Activated CD4-positive, alpha-beta T cell treated with anti-CD3 and anti-CD28 coated beads for 1 hour (primary cell): Measurements from ENCODE around the gene RABAC1.
"Not testable (repeated sequence)": the region's sequence is repeated elsewhere in the genome, so short reads cannot be mapped to it uniquely, and the experiment has no call there.

ENCODE experiments used
- DNase-seq: peaks from one replicate; pipeline ENCODE4 v3.0.0-alpha.2; 2020

RABAC1 gene

DNA sequence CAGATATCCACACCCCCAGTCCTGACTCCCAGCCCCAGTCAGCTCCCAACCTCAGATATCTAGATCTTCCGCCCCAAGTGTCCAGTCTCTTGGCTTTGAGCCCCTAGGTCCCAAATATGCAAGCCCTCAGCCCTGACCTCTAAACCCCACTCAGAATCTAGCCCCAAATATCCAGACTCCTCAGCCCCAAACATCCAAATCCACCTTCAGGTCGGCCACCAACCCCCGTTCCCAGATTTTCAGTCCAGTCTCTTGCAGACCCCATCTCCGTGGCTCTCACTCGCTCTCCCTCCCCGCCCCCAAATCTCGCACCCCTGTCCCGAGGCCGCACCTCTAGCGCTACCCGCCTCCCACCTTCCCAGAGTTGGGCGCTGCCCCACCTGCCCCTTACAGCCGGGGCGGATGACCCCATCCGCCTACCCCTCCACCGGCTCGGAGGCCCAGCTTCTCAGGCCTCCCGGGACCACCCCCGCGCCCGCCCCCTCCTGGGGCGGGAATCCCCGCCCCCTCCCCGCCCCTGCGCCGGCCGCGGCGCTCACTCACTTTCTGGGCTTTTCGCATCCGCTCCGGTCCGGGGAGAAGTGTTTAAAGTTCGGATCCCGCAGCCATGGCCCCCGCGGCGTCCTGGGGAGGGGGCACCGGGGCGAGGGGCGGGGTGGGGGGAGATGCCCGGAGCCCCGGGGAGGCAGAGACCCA lies 31.5 kb downstream of the RABAC1 start:
- no peak for DNase-seq

DNA sequence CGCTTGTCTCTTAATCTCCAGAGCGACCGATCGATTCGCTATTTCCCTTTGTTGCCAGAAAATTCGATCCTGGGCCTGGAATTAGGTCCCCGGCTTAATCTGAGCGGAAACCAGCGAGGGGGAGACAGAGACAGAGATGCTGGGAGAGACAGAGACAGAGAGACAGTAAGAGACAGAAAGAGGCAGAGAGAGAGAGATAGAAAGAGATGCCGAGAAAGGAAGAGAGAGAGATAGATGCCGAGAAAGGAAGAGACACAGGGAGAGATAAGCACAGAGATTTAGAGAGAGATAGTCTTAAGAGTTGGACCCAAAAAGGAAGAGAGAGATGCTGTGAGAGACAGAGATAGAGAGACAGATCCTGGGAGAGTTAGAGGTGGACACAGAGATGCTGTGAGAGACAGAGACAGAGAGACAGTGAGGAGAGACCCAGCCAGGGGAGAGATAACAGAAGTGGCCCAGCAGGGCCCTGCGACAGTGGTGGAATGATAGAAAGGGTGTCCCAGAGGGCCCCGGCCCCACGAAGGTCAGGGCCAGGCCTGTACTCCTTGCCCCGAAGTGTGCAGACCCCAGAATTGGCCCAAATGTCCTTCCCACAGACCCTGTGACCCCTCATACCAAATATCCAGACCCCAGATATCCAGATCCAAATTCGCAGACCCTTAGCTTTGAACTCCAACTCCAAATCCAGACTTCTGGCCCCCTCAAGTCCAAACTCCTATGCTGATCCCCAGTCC lies 32.2 kb downstream of the RABAC1 start:
- no peak for DNase-seq

DNA sequence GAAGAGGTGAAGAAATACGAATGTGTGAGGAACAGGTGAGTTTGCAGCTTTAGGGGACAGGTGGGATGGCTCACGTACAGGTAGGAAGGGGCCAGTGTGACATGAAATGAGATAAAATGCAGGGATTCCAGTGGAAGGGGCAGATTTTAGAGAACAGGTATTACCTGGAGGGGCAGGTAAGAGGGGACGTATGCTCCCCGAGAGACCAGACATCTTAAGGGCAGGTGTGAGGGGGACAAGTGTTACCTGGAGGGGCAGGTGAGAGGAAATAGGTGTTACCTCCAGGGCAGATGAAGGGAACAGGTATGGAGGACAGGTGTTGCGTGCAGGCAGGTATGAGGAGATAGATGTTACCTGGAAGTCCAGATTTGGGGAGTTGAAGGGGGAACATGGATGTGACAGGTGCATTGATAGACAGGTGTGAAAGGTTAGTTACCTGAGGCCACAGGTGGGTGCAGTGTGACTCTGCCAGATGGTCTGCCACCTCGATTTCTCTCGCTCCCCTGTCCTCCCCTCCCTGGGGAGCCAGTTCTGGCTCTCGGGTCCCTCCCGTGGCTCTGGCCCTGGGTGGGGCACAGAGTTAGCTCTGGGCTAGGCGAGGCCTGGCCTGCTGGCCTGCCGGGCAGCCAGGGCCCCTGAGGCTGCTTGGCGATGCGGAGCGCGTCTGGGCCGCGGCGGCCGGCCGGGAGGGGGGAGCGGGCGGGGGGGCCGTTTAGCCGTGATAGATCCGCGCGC lies 32.9 kb downstream of the RABAC1 start:
- DNase-seq: no peak

DNA sequence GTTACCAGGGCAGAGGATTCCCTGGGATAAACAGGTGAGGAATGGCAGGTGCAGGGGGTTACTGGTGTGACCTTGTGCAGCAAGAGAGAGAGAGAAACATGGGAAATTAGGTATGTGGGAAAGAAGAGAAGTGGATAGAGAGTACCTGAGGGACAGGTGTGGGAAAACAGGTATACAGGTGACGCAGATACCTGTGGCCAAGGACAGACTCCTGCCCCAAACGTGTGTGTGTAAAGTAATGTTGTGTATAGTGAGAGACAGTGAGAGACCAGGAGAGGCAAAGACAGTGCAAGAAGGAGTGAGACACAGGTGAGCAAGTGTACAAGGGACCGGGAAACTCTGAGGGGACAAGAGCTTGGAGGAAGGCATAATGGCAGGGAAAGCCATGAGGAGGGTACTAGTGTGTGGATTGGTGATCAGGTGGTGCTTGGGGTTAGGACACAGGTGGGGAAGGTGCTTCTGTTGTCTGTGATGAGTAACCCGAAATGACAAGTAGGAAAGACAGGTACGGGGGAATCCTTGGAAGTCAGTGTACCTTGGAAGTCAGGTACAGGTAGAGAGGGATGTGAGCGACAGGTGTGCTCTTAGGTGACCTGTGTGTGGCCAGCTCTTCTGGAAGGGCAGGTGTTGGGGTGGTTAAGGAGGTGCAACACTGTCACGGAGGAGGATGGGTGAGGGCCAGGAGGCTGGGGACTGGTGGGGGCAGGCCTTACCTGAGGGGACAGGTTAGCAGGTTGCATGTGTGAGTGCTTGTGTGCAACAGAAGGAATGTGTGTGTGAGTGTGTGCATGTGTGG lies 33.7 kb downstream of the RABAC1 start:
- no peak for DNase-seq

DNA sequence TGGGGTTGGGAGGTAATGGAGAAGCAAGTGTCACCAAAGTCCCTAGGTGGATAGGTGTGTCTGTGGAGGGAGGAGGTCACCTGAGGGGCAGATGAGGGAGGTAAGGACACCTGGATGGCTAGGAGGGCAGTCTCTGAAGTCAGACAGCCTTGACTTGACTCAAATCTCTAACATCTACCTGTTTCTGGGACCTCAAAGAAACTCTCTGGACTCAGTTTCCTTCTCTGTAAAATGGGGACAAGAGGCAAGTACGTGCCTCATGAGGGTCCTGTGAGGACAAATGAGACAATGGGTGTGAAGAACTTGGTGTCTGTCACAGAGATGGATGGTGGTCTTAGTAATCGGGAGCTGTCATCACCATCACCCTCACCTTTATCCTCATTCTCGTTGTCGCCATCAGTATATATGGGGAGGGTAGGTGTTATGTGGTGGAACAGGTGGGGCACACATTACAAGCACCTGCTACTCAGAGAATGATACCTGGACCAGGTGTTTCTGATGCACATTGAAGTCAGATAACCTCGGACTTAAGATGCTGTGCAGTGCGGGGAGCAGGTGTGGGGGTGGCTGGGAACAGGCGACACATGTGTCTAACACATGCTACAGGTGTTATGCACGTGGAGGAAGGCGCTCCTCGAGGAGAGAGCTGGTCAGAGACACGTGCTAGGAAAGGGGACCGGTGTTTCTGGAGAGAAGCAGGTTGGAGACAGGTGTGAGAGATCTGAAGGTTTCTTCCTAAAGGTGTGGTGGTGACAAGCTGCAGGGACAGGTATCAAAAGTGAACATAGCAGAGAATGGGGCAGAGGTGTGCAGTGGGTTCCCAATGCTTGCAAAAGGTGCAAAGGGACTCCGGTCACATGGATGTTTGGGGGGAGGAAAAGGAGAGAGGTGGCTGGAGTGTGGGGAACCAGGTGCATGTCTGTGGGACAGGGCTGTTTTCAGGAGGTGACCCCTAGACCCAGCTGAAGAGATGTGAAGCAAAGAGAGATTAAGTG lies 34.7 kb downstream of the RABAC1 start:
- no peak for DNase-seq

DNA sequence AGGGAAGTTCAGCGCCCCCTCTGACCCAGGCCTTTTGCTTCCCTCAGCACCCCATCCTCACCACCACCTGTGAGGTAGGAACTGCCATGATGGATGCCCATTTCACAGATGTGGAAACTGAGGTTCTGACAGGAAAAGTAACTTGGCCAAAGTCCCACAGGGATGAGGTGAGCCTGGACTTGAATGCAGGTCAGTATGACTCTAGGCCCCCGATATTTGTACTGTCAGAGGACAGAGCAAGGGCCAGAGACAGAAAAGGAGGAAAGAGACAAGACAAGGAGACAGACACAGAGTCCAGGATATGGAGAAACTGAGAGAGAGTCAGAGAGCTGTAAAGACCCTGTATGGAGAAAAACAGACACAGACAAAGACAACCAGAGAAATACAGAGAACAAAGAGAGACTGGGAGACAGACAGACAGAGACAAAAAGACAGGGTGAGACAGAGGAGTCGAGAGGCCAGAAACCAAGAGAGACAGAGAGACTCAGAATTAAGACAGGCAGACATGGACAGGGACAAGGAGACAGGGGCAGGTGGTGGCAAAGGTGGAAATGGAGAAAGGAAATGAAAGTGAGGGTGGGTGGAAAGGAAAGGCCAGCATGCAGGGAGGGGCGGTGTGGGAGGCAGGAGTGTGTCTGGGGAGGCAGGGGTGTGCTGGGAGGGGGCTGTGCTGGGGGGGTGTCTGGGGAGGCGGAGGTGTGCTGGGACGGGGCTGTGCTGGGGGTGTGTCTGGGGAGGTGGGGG lies 35.9 kb downstream of the RABAC1 start:
- DNase-seq: no peak

DNA sequence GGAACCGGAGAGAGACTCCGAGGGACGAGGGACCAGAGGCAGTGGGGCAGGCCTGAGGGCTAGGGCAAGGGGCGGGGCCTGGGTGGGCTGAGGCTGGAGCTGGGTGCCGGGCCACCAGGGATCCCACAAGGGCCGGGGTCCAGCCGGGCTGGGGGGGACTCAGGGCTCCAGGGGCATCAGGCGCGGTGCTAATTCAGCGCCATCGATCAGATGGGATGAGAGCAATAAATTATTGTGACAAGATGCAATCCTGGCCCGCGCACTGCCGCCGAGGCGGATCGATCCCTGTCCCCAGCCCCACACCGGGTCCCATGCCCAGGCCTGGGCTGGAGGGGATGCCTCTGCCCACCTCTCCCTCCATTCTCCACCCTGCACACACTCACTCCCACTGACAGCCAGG lies 36.5 kb downstream of the RABAC1 start:
- no peak for DNase-seq

DNA sequence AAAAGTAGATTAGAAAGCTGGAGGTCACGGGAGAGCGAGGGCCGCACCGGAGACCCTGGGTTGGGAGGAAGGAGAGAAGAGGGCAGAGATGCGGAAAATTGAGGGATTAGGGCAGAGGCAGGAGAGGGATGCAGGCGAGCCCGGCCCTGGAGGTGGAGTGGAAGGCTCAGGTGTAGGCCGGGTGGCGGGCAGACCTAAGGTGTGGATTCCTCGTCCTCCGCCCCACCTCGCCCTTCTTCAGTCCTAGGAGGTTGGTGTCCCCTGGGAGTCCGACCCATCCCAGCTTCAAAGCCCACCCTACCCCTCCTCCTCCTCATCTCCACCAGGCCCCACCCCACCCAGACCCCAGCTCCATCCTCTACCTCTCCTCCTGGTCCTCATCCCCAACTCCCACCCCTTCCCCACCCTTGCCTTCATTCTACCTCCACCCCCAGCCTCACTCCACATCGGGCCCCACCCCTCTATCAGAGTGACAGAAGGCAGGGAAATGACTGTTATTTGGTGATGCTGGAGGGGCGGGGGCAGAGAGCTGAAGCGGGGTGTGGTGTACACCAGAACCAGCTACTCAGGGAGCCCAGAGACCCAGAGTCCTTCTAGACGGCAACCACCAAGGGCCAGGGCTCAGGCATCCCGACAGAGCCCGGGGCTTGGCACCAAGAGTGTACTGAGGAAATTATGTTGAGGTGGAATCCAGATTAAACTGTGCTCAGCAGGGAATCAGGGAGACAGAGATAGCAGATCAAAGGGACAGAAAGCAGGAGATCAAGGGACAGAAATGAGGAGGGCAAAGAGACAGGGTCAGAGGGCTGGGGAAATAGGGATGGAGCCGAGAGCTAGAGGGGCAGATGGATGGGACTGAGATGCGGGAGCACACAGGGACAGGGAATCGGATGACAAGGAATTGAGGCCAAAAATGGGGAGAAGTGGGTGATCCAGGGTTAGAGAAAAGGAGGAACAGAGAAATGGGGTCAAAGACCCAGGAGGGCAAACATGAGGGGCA lies 37.2 kb downstream of the RABAC1 start:
- DNase-seq: no peak

DNA sequence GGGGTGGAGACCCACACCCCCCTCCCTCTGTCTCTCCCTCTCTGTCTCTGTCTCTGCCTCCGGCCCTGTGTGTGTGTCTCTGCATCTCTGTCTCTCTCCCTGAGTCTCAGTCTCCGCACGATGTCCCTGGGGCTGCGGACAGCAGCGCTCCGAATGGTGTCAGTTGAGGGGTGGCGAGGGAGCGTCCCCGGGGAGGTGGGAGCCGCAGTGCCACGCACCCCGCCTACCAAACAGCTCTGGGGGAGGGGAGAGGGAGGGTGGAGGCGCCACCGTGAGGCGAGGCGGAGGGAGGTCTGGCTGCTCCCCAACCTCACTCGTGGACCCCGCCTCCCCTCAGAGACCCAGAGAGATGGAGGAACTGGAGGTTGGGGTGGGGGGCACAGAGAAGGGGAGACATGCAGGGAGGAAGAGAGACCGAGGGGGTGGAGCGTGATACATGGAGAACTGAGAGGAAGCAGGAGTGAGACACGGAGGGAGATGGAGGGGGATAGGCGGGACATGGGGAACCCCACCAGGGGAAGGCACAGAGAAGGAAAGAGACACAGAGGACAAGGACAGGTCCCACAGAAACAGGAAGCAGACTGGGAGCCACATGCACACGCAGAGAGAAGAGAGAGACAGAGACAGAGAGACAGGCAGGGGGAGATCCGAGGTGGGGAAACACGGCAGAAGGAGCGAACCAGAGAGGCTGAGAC lies 38.1 kb downstream of the RABAC1 start:
- DNase-seq: no peak

DNA sequence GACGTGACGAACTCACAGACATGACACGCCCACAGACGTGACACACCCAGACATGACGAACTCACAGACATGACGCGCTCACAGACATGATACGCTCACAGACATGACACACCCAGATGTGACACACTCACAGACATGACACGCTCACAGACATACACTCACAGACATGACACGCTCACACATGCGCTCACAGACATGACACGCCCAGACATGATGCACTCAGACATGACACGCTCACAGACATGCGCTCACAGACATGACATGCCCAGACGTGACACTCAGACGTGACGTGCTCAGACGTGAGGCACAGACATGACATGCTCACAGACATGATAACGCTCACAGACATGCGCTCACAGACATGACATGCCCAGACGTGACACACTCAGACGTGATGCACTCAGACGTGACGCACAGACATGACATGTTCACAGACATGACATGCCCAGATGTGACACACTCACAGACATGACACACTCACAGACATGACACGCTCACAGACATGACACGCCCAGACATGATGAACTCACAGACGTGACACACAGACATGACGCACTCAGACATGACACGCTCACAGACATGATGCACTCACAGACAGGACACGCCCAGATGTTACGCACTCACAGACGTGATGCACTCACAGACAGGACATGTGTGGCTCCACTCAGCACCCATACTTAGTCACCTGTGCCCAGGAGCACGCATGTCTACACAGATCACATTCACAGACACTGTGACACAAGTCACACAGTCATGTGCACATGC lies 39.0 kb downstream of the RABAC1 start:
- no peak for DNase-seq

DNA sequence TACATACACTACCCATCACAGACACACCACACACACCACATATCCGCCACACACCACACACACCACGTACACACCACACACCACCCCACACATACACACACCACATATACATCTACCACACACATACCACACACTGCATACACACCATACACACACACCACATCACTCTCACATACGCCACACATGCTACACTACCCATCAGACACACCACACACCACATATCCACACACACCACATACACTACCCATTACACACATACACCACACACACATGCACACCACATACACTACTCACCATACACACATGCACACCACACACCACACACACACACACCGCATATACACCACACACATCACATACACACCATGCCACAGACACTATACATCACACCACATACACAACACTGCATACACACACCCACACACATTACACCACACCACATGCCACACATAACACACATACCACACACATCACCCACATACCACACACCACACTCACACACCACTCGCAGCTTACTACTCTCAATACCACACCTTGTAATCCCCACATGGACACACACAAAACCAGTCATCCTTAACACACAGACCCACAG lies 40.4 kb downstream of the RABAC1 start:
- DNase-seq: no peak

DNA sequence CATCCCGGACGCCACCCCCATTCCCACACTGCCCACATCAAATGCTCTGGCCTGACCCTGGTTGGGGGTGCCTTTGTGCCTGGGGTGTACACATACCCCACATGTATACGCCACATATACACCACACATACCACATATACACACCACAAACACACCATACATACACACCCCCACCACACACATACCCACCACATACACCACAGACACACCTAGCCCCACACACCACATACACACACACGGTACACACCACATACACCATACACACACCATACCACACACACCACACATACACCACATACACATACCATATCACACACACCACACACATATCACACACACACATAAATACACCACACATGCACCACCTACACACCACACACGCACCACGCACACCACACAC lies 41.0 kb downstream of the RABAC1 start:
- DNase-seq: no peak

DNA sequence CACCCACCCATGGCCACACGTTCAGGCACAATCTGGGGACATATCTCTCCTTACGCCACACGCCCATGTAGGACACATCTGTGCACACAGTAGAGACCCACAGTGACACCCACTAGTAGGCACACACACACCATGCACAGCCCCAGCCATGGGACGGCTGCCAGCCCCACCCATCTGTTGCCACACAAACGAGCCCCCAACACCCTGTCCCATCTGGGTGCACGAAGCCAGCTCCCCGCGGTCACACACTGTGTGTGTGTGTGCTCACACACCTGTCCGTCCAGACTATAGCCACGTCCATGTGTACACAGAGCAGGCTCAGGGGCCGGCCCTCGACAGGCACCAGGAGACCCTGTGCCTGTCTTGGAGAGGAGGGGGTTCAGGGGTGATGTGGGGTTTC lies 41.4 kb downstream of the RABAC1 start:
- no peak for DNase-seq

DNA sequence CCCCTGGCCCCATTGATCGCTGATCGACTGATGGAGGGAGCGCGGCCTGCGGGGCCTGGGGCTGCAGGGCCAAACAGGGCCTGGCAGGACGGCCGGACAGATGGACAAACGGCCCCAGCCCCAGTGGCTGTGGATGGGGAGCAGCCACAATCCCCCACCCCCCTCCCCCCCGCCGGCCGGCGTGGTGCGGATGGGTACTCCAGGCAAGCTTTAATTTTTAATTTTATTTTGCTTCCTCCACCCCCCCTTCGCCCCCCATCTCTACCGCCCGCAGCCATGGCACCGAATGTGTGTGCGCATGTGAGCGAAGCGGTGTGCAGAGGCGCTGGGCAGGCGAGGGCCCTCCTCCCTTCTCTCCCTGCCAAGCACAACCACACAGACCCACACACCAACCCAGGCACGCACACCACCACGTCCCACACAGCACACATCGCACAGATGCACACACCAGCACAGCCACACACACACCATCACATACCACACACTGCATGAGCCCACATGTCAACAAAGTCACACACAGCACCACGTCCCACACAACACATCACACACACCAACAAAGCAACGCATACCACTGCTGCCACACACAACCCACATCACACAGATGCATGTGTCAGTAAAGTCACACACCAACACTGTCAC lies 43.2 kb downstream of the RABAC1 start:
- DNase-seq: no peak

DNA sequence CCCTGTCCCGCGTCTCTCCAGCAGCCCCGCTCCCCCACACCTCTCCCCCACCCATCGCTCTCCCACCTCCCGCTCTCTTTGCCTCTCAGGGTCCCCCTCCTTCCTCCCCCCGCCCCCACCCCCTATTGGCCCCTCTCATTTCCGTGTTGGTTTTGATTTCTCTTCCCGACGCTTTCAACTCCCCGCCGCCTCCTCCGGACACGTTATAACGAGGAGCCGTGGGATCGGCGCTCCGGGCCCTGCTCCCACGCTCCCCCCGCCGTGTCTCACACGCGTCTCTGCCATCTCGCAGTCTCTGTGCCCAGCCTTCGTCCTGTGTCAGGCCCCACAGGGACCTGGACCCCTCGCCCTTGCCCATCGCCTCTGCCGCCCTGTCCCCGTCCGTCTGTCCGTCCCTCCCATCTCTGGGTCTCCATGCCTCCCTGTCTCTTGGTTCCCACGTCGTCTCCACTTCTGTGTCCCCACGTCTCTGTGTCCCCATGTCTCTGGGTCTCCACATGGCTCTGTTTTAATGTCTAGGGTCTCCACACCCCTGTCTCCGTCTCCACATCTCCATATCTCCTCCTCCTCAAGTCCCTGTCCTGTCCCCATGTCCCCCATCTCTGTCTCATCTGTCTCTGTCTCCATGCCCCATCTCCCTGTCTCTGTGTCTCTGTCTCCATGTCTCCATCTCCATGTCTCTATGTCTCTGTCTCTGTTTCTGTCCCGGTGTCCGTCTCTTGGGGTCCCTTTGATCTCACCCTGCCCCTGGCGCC lies 43.9 kb downstream of the RABAC1 start:
- no peak for DNase-seq

DNA sequence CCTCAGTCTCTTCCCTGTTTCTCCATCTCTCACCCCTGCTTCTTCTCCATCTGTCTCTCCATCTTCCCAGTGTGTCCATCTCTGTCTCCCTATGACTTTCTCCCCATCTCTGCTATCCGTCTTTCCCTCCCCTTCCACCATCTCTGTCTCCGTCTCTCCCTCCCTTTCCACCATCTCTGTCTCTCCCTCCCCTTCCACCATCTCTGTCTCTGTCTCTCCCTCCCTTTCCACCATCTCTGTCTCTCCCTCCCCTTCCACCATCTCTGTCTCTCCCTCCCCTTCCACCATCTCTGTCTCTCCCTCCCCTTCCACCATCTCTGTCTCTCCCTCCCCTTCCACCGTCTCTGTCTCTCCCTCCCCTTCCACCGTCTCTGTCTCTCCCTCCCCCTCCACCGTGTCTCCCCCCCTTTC lies 44.7 kb downstream of the RABAC1 start:
- not testable (repeated sequence) for DNase-seq
